SHP77 (cell line): Measurements from ENCODE around the gene TECTA.
A peak's percentile ranks its signal among the peaks of the same experiment; 100 is the strongest.

Experiments
- DNase-seq, 2 experiments: peaks; one replicate each; lab custom pipeline; 2025; lab: John Stamatoyannopoulos, UW

The TECTA gene

DNA sequence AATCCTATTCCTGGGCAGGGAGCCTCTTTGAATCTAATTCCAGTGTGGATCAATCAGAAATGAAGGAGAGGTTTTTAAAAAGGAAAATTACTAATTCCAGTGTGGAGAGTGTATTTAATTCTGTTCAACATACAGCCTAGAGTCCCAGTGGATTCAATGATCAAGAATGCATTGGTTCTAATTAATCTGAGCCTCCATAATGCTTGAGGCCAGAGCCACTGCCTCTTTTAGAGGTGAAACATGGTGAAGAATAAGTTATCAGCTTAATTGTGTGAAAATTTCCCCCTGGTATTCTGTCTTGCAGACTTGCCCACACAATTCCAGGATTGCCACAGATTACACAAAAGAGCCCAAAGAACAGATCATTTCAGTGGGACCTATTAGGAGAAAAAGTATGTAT lies 87.7 kb downstream of the TECTA start:
- no peak for DNase-seq

DNA sequence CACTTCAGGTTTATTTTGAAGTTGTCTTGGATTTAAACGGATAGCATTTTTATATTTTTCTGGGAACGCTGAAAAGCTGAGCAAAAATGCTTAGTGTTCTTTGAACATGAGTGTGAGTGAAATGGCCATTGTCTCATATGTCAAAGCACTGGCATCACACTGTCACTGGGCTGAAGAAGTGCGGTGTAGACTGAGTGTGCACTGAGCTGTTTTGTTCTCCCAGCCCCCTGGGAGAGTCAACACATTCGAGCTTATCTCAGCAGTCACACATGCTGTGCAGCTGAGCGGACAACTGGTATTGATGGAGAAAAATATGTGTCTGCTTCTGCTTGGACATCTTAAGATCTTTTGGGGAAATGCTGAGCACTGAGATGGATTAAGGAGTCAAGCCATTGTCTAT lies 90.8 kb downstream of the TECTA start:
- no peak for DNase-seq

DNA sequence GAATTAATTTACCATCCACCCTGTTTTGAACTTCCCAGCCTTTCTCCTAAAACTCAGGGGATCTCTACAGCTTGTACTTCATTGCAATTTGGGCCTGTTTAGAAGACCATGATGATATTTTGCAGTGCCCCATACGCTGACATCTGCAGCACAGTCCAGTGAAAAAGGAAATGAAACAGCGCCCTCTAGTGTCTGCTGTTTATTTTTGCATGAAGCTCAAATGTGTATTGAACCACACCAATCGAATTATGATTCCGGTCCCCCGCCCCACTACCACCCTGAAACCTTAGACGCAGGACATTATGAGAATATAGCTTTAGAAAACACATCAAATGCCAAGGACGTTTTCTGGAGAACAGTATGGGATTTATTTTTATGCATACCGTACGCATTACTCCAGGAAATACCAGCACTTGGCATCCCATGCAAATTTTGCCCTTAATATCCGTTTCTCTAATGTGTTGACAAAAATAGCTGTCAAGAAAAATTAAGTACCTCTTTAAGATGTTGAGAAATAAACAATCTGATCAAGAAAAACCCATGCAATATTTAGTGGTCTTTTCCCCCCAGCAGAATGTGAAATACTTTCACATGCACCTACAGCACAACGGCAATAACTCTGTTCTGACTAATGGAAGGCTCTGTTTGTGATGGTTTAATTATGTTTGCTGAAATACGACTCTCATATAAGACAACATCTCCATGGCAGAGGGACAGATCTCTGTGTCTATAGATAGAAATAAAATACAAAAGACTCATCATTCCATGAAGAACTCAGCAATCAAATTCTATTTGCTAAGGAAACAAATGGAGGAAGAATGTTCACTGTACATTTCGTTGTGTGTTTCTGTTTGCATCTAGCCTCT lies 93.9 kb downstream of the TECTA start:
- DNase-seq, result peak; percentile 43 to 68

GRCh38 chr11:121198491-121198890 lies 97.4 kb downstream of the TECTA start:
- no peak for DNase-seq

- no peak for DNase-seq
These were observed 98.5 kb downstream of the TECTA start for GRCh38 chr11:121199516-121199915.

- DNase-seq, result no peak
These were observed 105.8 kb downstream of the TECTA start for GRCh38 chr11:121206810-121207209.

DNA sequence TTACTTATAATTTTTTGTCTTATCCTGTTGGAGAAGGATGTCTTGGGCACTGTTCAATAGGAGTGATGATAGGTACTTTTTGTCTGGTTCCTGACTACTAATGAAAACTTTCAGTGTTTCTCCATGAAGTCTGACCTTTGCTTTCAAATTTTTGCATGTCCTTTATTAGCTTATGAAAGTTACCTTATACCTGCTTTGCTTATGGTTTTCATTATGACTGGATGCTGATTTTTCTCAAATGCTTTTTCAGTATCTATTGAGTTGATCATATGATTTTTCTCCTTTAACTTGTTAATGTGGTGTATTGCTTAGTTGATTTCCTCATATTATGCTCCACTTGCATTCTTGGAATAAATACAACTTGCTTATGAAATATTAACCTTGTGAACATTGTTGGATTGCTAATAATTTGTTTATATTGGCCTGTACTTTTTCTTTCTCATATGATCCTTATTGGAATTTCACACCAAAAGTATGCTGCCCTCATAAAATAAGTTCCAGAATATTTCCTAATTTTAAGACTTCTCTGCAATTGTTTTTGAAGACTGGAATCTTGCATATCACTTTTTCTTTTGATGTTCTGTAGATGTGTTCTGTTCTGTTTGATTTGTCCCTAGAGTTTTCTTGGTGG lies 106.6 kb downstream of the TECTA start:
- no peak for DNase-seq

DNA sequence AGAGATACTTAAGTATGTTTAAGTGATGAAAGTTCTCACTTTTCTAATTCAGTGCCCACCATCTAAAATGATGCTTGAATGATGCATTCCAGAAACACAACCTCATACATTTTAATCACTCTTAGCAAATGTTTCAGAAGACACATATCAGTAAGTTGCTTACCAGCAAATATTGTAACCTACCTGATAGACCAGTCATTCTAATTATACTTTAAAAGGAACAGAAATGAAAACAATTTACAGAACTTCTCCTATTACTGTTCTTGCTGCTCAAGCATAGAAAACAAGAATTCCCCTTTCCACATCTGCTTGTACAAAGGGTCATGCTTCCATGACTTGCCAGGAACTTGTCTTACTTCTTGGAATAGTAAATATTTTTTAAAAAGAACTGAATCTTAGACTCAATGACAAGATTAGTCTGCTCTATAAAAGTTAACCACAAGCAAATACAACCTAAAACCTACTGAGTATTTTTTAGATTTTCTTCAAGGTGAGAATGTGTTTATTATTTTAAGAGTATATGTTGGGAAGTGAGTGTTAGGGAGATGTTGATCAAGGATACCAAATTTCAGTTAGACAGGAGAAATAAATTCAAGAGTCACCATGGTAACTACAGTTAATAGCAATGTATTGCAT lies 109.5 kb downstream of the TECTA start:
- DNase-seq, result no peak

- DNase-seq, result no peak
These were observed 110.6 kb downstream of the TECTA start for GRCh38 chr11:121211626-121212025.

GRCh38 chr11:121212536-121213361 lies 111.7 kb downstream of the TECTA start:
- DNase-seq, result no peak

DNA sequence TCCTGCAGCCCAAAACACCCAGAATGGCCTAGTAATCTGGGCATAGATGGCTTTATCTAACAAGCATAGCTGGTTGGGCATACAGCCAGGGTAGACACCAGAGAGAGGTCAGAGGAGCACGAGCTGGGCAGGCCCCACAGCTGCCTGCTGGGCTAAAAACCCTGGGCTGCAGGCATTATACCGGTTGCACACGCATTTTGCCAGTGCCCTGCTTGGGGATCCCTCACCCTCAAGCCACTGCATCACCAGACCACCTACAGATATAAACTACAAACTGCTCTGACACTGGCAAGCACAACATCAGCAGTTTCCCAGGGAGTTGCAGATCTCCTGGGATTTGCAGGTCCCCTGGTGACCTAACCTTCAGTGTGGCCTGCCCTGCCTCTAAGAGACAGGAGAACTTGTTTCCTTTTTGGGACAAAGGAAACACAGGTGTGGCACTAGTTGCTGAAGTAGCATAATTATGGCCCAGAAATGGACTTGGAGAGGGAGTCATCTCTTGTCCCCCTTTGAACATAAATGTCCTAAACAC lies 112.4 kb downstream of the TECTA start:
- no peak for DNase-seq

- no peak for DNase-seq
These were observed 113.8 kb downstream of the TECTA start for GRCh38 chr11:121214861-121215260.

DNA sequence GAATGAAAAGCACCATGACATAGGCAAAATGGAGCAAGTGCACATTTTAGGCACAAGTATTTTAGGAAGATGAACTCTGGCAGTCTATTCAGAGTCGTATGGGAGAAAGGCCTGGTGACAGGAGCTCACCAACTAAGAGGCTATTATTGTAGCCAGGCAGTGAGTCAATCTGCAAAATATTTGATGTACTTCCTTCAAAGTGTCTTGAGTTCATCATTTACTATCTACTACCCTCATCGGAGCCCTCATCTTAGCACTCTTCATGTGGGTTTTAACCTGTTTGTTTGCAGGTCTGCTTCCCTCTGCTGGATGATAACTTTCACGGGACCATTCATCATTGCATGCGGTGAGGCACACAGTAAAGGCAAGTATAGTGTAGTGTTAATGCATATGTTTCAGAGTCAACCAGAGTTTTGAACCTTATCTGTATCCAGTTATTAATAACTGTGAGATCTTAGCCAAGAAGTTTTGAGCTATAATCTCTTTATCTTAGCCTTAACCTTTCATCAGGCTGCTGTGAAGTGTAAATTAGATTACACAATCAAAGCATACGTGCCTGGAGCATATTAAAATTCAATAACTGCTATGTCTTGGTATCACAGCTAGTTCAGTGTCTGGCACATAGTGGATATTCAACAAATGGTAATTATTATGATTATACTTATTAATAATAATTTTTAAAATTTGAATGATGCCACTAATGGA lies 120.6 kb downstream of the TECTA start:
- DNase-seq, result no peak

- no peak for DNase-seq
These were observed 122.1 kb downstream of the TECTA start for GRCh38 chr11:121223161-121223560.

DNA sequence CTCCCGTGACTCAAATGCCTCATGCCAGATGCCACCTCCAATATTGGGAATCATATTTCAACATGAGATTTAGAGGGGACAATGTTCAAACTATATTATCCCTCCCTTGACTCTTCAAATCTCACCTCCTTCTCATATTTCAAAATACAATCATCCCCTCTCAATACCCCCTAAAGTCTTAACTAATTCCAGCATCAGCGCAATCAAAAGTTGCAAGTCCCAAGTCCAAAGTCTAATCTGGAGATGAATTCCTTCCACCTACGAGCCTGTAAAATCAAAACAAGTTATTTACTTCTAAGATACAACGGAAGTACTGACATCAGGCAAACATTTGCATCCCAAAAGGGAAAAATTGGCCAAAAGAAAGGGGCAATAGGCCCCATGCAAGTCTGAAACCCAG lies 124.3 kb downstream of the TECTA start:
- DNase-seq, result no peak

GRCh38 chr11:121226415-121227263 lies 125.6 kb downstream of the TECTA start:
- DNase-seq, result no peak

- no peak for DNase-seq
These were observed 127.8 kb downstream of the TECTA start for GRCh38 chr11:121228851-121229250.

DNA sequence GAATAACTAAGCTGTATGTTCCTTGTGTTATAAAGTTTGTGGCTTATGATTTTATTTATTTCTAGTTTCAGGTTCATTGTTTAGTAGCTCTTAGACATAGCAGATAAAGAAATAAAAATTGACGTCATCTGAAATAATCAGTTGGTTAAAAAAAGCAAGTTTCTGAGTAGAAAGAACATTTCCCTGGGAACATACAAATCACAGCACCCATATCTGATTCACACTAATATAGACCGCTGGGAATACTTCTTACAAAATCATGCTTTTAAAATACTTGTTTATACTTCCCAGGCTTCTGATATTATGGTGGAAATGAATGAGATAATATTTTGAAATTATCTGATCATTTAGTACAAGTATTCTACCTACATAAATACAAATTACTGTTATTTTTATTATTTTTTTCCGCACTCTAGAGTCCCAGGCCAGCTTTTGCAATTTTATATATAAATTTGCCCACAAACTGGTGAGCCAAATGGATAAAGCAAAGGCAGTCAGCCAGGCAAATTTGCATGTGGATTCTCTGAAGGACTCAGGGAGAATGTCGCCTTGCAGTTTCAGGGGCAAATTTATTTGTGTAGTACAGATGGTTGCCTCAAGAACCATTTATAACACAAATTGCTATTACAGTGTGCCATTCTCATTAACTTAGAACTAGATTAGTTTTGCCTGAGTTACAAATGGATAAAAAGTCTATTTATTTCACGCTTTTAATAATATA lies 128.6 kb downstream of the TECTA start:
- no peak for DNase-seq

DNA sequence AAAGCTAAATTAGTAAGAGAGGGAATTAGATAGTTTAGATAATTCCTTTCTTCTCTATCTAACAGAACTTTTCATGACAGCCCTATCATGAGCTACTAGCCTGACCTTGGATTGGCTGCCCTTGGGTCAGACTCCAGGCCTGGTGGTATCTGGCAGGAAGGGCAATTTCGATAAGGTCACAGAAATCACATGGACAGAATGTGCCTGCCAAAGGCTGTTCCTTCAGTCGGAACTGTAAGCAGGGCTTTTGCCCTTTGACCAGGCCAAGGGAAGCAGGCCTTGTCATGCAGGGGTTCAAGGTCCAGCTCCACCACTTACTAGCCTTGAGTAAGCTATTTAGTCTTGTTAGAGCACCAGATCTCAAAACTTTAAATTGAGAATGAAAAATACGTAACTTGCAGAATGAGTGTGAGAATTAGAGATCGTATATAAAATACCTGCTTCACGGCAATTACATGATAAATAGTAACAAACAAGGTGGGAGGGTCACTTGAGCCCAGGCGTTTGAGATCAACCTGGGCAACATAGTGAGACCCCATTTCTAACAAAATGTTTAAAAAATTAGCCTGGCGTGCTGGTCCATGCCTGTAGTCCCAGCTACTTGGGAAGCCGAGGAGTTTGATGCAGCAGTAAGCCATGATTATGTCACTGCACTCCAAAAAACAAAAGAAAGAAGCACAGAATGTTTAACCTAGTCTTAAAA lies 130.7 kb downstream of the TECTA start:
- no peak for DNase-seq
